HepG2 (cell line): ENCODE data around the gene NDST1. TPM values are rescaled to one million over a fixed set of nuclear protein-coding genes. Genes with fewer than 3 reads are reported as not detected.
A peak's percentile ranks its signal among the peaks of the same experiment; 100 is the strongest.

Experiments
- FOSL2 ChIP-seq: sonication (generic); formaldehyde crosslinking; IDR thresholded peaks from 2 replicates; pipeline ENCODE4 v1.4.0; 2020; ENCODE audit warnings: missing genetic modification reagents
- YEATS2 ChIP-seq: sonication (generic); formaldehyde crosslinking; IDR thresholded peaks from 2 replicates; pipeline ENCODE4 v1.4.0; 2020; ENCODE audit warnings: missing genetic modification reagents, borderline replicate concordance
- ZNF367 ChIP-seq: sonication (generic); formaldehyde crosslinking; IDR thresholded peaks from 2 replicates; pipeline ENCODE4 v1.4.0; 2020; ENCODE audit warnings: missing genetic modification reagents, borderline replicate concordance
- ZNF674 ChIP-seq: sonication (generic); formaldehyde crosslinking; IDR thresholded peaks from 2 replicates; pipeline ENCODE4 v1.5.0; 2020; ENCODE audit warnings: low read depth, mild to moderate bottlenecking, missing genetic modification reagents
- polyA plus RNA-seq, 8 experiments: library from polyadenylated mRNA; depleted of rRNA in 3 of 8; stranded (reverse) in 7 of 8; unstranded in 1 of 8; fragments of >200 nt; fragmentation: Illumina TruSeq in 4 of 8; extraction: Trizol in 4 of 8; gene quantifications; 2 replicates each; pipeline versions ENCODE4 v1.2.1 to v1.2.3, GENCODE V29; 2011 to 2016; ENCODE audit warnings: low read depth in 4 of 8, missing spikeins in 1 of 8, mixed read lengths in 1 of 8; ENCODE audit not compliant: insufficient read depth in 1 of 8
- total RNA-seq, 5 experiments: library from RNA; depleted of rRNA; stranded (reverse); fragments of >200 nt; fragmentation: Illumina TruSeq; extraction: Trizol; gene quantifications; 2 replicates each; pipeline ENCODE4 v1.2.3, GENCODE V29; 2016; ENCODE audit warnings: low read depth in 1 of 5
- TF ChIP-seq, protein P1 (sequence below): sonication (generic); formaldehyde crosslinking; IDR thresholded peaks from 2 replicates; pipeline ENCODE4 v1.5.1; 2020; ENCODE audit warnings: mild to moderate bottlenecking, missing genetic modification reagents, moderate library complexity

NDST1 gene
- total and polyA plus RNA-seq, 2 of the 13 experiments (the other 11 are each of a cell fraction or from before 2014, with no cell fraction given): 23.8 to 26.2 TPM

DNA sequence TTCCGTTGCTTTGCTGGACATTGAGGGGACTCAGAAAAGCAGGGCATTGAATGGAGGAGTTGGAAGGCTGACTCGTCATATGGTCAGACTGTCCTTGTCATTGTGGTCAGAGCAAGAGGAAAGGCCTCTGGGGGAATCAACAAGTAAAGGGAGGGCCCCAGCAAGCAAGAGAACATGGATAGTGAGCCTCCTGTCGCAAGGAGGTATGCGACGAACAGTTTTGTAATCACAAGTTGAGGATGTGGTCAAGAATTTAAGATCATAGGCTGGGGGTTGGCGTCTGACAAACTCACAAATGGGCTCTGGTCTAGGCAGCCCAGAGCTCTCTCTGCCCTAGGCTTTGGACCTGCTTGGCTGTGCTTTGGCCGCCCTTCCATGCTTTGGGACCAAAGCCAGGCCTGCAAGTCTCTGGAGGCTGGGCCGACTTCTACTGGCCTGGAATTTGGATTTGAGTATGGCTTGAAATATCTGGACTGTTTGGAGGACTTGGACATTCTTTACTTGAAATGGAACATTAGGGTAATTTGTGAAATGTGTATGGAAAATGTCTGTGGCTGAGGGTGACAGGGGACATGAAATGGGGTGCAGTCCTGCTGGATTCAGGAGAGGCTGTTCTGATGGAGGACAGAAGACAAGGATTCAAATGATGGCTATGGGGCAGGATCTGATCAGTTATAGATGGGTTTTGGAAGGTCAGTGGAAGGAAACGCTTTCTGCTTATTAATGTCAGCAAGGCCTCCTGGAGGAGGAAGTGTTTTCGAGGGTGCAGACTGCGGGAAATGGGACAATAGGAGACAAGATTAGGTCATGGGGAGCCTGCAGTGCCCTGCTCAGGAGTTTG, 19.2 kb upstream of the NDST1 start (continued):
- TF ChIP-seq, protein P1, sequence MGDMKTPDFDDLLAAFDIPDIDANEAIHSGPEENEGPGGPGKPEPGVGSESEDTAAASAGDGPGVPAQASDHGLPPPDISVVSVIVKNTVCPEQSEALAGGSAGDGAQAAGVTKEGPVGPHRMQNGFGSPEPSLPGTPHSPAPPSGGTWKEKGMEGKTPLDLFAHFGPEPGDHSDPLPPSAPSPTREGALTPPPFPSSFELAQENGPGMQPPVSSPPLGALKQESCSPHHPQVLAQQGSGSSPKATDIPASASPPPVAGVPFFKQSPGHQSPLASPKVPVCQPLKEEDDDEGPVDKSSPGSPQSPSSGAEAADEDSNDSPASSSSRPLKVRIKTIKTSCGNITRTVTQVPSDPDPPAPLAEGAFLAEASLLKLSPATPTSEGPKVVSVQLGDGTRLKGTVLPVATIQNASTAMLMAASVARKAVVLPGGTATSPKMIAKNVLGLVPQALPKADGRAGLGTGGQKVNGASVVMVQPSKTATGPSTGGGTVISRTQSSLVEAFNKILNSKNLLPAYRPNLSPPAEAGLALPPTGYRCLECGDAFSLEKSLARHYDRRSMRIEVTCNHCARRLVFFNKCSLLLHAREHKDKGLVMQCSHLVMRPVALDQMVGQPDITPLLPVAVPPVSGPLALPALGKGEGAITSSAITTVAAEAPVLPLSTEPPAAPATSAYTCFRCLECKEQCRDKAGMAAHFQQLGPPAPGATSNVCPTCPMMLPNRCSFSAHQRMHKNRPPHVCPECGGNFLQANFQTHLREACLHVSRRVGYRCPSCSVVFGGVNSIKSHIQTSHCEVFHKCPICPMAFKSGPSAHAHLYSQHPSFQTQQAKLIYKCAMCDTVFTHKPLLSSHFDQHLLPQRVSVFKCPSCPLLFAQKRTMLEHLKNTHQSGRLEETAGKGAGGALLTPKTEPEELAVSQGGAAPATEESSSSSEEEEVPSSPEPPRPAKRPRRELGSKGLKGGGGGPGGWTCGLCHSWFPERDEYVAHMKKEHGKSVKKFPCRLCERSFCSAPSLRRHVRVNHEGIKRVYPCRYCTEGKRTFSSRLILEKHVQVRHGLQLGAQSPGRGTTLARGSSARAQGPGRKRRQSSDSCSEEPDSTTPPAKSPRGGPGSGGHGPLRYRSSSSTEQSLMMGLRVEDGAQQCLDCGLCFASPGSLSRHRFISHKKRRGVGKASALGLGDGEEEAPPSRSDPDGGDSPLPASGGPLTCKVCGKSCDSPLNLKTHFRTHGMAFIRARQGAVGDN (CRISPR knock-in tag): peak; percentile 10; the same call in 1 of the 2 replicates
- TF ChIP-seq FOSL2 (CRISPR knock-in tag) (peak; percentile 34; the same call in 1 of the 2 replicates), ZNF674 (no peak), YEATS2 (CRISPR knock-in tag) (0 out of 2 replicates have a peak, but pooled peaks have one; percentile 12), ZNF367 (CRISPR knock-in tag) (no peak)
- TF ChIP-seq, all 625 proteins: peak for 3
